Right lobe of liver (tissue), 6 donors: ENCODE results near the gene SEPTIN2. TPM values are rescaled to one million over a fixed set of nuclear protein-coding genes. Genes with fewer than 3 reads are reported as not detected.

ENCODE experiments used
- ATAC-seq, 4 donors: fragments of 200-7000 bp; cut with Tn5 transposase; one replicate each; pipeline ENCODE4 v1.9.1; 2020; ENCODE audit warnings: mild to moderate bottlenecking in 4 of 4, moderate library complexity in 4 of 4
- DNase-seq, 3 donors: peaks; one replicate each; pipeline ENCODE4 v3.0.0-alpha.2; 2020
- H3K27ac ChIP-seq, 3 donors: fragments of 200-600 bp; one replicate each; pipeline ENCODE4 v1.8.0; 2022
- H3K27me3 ChIP-seq, 2 donors: fragments of 200-600 bp; one replicate each; pipeline ENCODE4 v1.8.0; 2022
- H3K36me3 ChIP-seq, 4 donors: fragments of 200-600 bp; sonication (generic) in 1 of 4; one replicate each; pipeline versions ENCODE4 v1.5.1 to v1.8.0; 2017 to 2022; ENCODE audit warnings: control low read depth in 1 of 4
- H3K4me1 ChIP-seq, 4 donors: fragments of 200-600 bp; sonication (generic) in 1 of 4; one replicate each; pipeline versions ENCODE4 v1.5.1 to v1.8.0; 2017 to 2022; ENCODE audit warnings: control low read depth in 1 of 4
- H3K4me3 ChIP-seq, 3 donors: fragments of 200-600 bp; one replicate each; pipeline ENCODE4 v1.8.0; 2022
- H3K9me3 ChIP-seq, 4 donors: fragments of 200-600 bp; sonication (generic) in 1 of 4; one replicate each; pipeline versions ENCODE4 v1.5.1 to v1.8.0; 2017 to 2022; ENCODE audit warnings: control low read depth in 1 of 4
- CTCF ChIP-seq, 4 donors: fragments of 200-600 bp in 3 of 4; fragments of 450-650 bp in 1 of 4; IDR thresholded peaks; one replicate each; pipeline versions ENCODE4 v1.5.1 to v1.8.0; 2016 to 2022; ENCODE audit warnings: antibody characterized with exemption in 4 of 4, mild to moderate bottlenecking in 2 of 4
- POLR2A ChIP-seq: fragments of 450-650 bp; IDR thresholded peaks from one replicate; pipeline ENCODE4 v1.6.1; 2017; ENCODE audit warnings: antibody characterized with exemption, mild to moderate bottlenecking
- WGBS: methylation state at CpG from one replicate; pipeline ENCODE4 v1.1.6; 2018; ENCODE audit warnings: low coverage, low lambda C conversion rate; ENCODE audit not compliant: insufficient coverage; ENCODE audit errors: missing lambda C conversion rate; 5-methylcytosine and 5-hydroxymethylcytosine counted together
- intact Hi-C, 2 donors: fragments of 100-400 bp; cut with DNase I; formaldehyde crosslinking; loops; one replicate each; pipeline versions ENCODE4 v1.11.2 to v1.14.1; 2022
- total RNA-seq, 6 experiments: library from RNA; depleted of rRNA in 2 of 6; stranded (reverse); fragments of >200 nt in 2 of 6; fragmentation: NEBNext Ultra II Directional in 3 of 6; extraction: Animal tissue kit (Norgen Biotek cat#: 25700) in 3 of 6; gene quantifications; one replicate each; pipeline versions ENCODE4 v1.1.0 to v1.2.4, GENCODE V29; 2016 to 2023
- donor health status: DM: no; HTN: yes; CAD: no.
- donor health status: DM: no; HTN: no; CAD: no.
- donor health status: DM: no; HTN: no; CAD: no.
- donor health status: DM: no; HTN: yes; CAD: no.
- donor health status: DM: no; HTN: yes; CAD: no.

SEPTIN2 gene
- total RNA-seq, 6 experiments from 2014 or later, result 66.6 to 97.9 (median 86.2) TPM

- intact Hi-C loops, result no loop called here
- no peaks in the 10 kb centered on the region for H3K36me3 ChIP-seq
- H3K4me1 ChIP-seq, result peaks cover 0 to 30% (median 15%) of the 10 kb centered on the region in 4 donors
- WGBS, result 0% methylated on average over 7 of the region's 7 CpGs
- H3K27me3 ChIP-seq, result no peaks in the 10 kb centered on the region
- peak; percentile 69 to 86 (median 75) for ATAC-seq
- H3K4me3 ChIP-seq, result no peak overlapping the region
- no peaks in the 10 kb centered on the region for H3K9me3 ChIP-seq
- no peak for TF ChIP-seq CTCF (IDR thresholded peaks at IDR 0.05)
- no peak for TF ChIP-seq POLR2A
- no peak for DNase-seq
- peak overlapping the region in 1 of 3 donors; percentile 10 for H3K27ac ChIP-seq
Observed at GRCh38 chr2:241363426-241363825, 47.7 kb downstream of the SEPTIN2 start.

- TF ChIP-seq CTCF (IDR thresholded peaks at IDR 0.05), result no peak
- TF ChIP-seq POLR2A, result no peak
- no peak for DNase-seq
- no peak overlapping the region for H3K27ac ChIP-seq
- H3K36me3 ChIP-seq, result no peaks in the 10 kb centered on the region
- no peaks in the 10 kb centered on the region for H3K9me3 ChIP-seq
- H3K4me3 ChIP-seq, result no peak overlapping the region
- 60% methylated on average over 2 of the region's 2 CpGs for WGBS
- no peaks in the 10 kb centered on the region for H3K27me3 ChIP-seq
- intact Hi-C loops, result no loop called here
- ATAC-seq, result peak in 3 of 4 donors; percentile 9 to 36 (median 23)
- H3K4me1 ChIP-seq, result peaks cover 0 to 17% (median 8%) of the 10 kb centered on the region in 4 donors
Observed at GRCh38 chr2:241364781-241365180, 49.1 kb downstream of the SEPTIN2 start.

- Histone ChIP-seq H3K36me3 (no peaks in the 10 kb centered on the region), H3K4me3 (no peak overlapping the region), H3K4me1 (peaks cover 0 to 12% (median 4%) of the 10 kb centered on the region in 4 donors), H3K9me3 (no peaks in the 10 kb centered on the region), H3K27me3 (no peaks in the 10 kb centered on the region), H3K27ac (no peak overlapping the region)
- intact Hi-C loops, result no loop called here
- DNase-seq, result no peak
- no peak for TF ChIP-seq CTCF (IDR thresholded peaks at IDR 0.05)
- 89% methylated on average over 1 of the region's 2 CpGs for WGBS
- no peak for ATAC-seq
Observed at GRCh38 chr2:241366678-241367077, 51.0 kb downstream of the SEPTIN2 start.

GRCh38 chr2:241368643-241369042 is 52.9 kb downstream of the SEPTIN2 start:
- intact Hi-C loops, result no loop called here
- ATAC-seq, result no peak
- no peak overlapping the region for H3K4me3 ChIP-seq
- no peaks in the 10 kb centered on the region for H3K36me3 ChIP-seq
- H3K27ac ChIP-seq, result no peak overlapping the region
- H3K27me3 ChIP-seq, result no peaks in the 10 kb centered on the region
- TF ChIP-seq CTCF (IDR thresholded peaks at IDR 0.05), result no peak
- TF ChIP-seq POLR2A, result no peak
- WGBS, result 79% methylated on average over 3 of the region's 3 CpGs
- DNase-seq, result no peak
- no peaks in the 10 kb centered on the region for H3K9me3 ChIP-seq
- H3K4me1 ChIP-seq, result peaks cover 0 to 5% (median 2%) of the 10 kb centered on the region in 4 donors
